Measurements from ENCODE around the gene CLDND2. TPM values are rescaled to one million over a fixed set of nuclear protein-coding genes. Genes with fewer than 3 reads are reported as not detected.

Gene CLDND2
- total RNA-seq, 1 experiment from 2014 or later = not detected

GRCh38 chr19:51354103-51354741 is 14.6 kb downstream of the CLDND2 start:
- H3T11ph ChIP-seq (ENCODE audit: low read length) = no peak overlapping the region
- no peak overlapping the region for H2BK15ac ChIP-seq (ENCODE audit: low read depth, low read length)
- H4K20me1 ChIP-seq (ENCODE audit: control insufficient read depth, insufficient read depth, insufficient read length) = no peaks in the 10 kb centered on the region
- no peak overlapping the region for H2AFZ ChIP-seq (ENCODE audit: low read length)
- H2BK120ac ChIP-seq (ENCODE audit: low read depth, low read length, poor library complexity, severe bottlenecking) = no peak overlapping the region
- no peaks in the 10 kb centered on the region for H3K4me1 ChIP-seq (ENCODE audit: insufficient read depth, low read length)
- Mint-ChIP-seq H3K9me3 (no peaks in the 10 kb centered on the region), H3K4me3 (0 out of 5 replicates have a peak overlapping the region, but pooled peaks of 1 of the 2 experiments have one; percentile 19), H3K4me1 (peaks cover 13 to 18% of the 10 kb centered on the region in 2 experiments), H3K27me3 (ENCODE audit: low read depth) (no peaks in the 10 kb centered on the region), H3K36me3 (ENCODE audit: insufficient read depth in 1 of 3, low read depth in 3 of 3) (peaks cover 4 to 22% (median 7%) of the 10 kb centered on the region in 3 experiments; a peak in 6 of 7 replicates), H3K27ac (peak overlapping the region in 1 of 3 experiments; percentile 91; a peak in 3 of 7 replicates)
- no peak overlapping the region for H4K91ac ChIP-seq (ENCODE audit: insufficient read length, low read depth, low read length)
- WGBS (ENCODE audit: extremely low coverage, insufficient read length, low lambda C conversion rate) = no CpG with 5 or more reads among the region's 12 CpGs
- H2BK5ac ChIP-seq (ENCODE audit: insufficient read length, low read length) = no peak overlapping the region
- no peaks in the 10 kb centered on the region for H3K79me2 ChIP-seq (ENCODE audit: insufficient read depth, low read length)
- no peak for TF ChIP-seq CTCF (conservative IDR thresholded peaks at IDR 0.05)
- H3K18ac ChIP-seq (ENCODE audit: insufficient read length, low read depth, low read length) = no peak overlapping the region
- H4K8ac ChIP-seq (replicated peaks; ENCODE audit: insufficient read length, low read depth, low read length) = no peak overlapping the region
- H3K27me3 ChIP-seq (ENCODE audit: insufficient read depth, low read length) = no peaks in the 10 kb centered on the region
- no peak overlapping the region for H2BK20ac ChIP-seq (ENCODE audit: low read depth, low read length, poor library complexity, severe bottlenecking)
- peak; percentile 37 for DNase-seq
- H2AK5ac ChIP-seq (ENCODE audit: insufficient read length, low read length) = no peak overlapping the region
- no peak overlapping the region for H4K5ac ChIP-seq (ENCODE audit: insufficient read length, low read depth, low read length)
- H3K23ac ChIP-seq (ENCODE audit: insufficient read length, low read depth, low read length) = no peak overlapping the region
- no peaks in the 10 kb centered on the region for H3K23me2 ChIP-seq (ENCODE audit: insufficient read length, low read depth, low read length, poor library complexity, severe bottlenecking)
- no peaks in the 10 kb centered on the region for H3K79me1 ChIP-seq (ENCODE audit: insufficient read depth, low read depth, low read length, poor library complexity, severe bottlenecking)
- H2BK12ac ChIP-seq (ENCODE audit: insufficient read length, low read depth, low read length) = no peak overlapping the region
- peak overlapping the region; percentile 20 for H3K4me2 ChIP-seq (ENCODE audit: insufficient read depth, insufficient read length, low read length)
- H3K56ac ChIP-seq (ENCODE audit: insufficient read length, low read depth, low read length) = no peak overlapping the region
- no peak overlapping the region for H3K27ac ChIP-seq (ENCODE audit: insufficient read length, low read depth, low read length)
- no peaks in the 10 kb centered on the region for H3K9me3 ChIP-seq (ENCODE audit: control insufficient read depth, low read depth, low read length)
- no peak overlapping the region for H3K9ac ChIP-seq (ENCODE audit: extremely low read depth, insufficient read length, low read length)
- no peak overlapping the region for H3K4ac ChIP-seq (ENCODE audit: low read depth, low read length)
- no peak overlapping the region for H3K14ac ChIP-seq (ENCODE audit: insufficient read depth, low read length)

Measured in H9 (cell line).